ENCODE data around the gene GNG12.
"Not testable (repeated sequence)": the region's sequence is repeated elsewhere in the genome, so short reads cannot be mapped to it uniquely, and the experiment has no call there.

GNG12 gene

DNA sequence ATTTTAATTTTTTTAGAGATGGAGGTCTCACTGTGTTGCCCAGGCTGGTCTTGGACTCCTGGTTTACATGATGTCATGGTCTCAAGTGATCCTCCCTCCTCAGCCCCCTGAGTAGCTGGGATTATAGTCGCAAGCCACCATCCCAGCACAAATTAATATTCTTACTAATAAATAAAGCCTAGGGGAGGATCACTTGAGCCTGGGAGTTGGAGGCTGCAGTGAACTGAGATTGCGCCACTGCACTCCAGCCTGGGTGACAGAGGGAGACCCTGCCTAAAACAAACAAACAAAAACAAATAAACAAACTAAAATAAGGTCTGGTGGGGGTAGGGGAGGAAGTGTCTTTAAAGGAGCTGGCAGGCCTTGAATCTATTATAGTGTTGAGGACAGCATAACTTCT is 157.0 kb downstream of the GNG12 start:
- H3K36me3 ChIP-seq (ENCODE audit: insufficient read depth, low read length), result no peaks in the 10 kb centered on the region
- H3K9me3 ChIP-seq (ENCODE audit: low read length), result no peaks in the 10 kb centered on the region
- no peak overlapping the region for H2AFZ ChIP-seq (ENCODE audit: low read depth, low read length)
- H3K4me1 ChIP-seq (ENCODE audit: insufficient read depth, low read length), result peaks cover 4% of the 10 kb centered on the region
- no peak overlapping the region for H3K4me3 ChIP-seq (ENCODE audit: low read length)
- H3K27me3 ChIP-seq (ENCODE audit: insufficient read depth, low read length), result no peaks in the 10 kb centered on the region

DNA sequence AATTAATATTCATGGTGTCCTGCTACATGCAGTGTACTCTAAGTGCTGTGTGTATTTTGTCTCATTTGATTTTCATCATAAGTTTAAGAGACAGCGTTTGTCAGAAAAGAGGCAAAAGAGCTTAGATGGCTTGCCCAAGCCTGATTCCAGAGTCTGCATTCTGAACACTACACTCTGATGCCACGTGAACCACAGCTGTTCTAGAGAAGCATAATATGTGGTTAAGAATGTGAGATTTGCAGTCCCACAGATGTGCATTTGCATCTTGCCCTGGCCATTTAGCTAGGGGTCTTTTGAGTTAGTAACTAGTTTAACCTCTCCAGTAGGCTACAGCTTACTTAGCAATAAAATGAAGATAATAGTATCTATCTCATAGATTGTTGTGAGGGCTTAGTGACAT is 157.5 kb downstream of the GNG12 start:
- no peak overlapping the region for H2AFZ ChIP-seq (ENCODE audit: low read depth, low read length)
- H3K4me3 ChIP-seq (ENCODE audit: low read length), result no peak overlapping the region
- H3K27me3 ChIP-seq (ENCODE audit: insufficient read depth, low read length), result no peaks in the 10 kb centered on the region
- H3K4me1 ChIP-seq (ENCODE audit: insufficient read depth, low read length), result peaks cover 4% of the 10 kb centered on the region
- no peaks in the 10 kb centered on the region for H3K36me3 ChIP-seq (ENCODE audit: insufficient read depth, low read length)
- H3K9me3 ChIP-seq (ENCODE audit: low read length), result no peaks in the 10 kb centered on the region

DNA sequence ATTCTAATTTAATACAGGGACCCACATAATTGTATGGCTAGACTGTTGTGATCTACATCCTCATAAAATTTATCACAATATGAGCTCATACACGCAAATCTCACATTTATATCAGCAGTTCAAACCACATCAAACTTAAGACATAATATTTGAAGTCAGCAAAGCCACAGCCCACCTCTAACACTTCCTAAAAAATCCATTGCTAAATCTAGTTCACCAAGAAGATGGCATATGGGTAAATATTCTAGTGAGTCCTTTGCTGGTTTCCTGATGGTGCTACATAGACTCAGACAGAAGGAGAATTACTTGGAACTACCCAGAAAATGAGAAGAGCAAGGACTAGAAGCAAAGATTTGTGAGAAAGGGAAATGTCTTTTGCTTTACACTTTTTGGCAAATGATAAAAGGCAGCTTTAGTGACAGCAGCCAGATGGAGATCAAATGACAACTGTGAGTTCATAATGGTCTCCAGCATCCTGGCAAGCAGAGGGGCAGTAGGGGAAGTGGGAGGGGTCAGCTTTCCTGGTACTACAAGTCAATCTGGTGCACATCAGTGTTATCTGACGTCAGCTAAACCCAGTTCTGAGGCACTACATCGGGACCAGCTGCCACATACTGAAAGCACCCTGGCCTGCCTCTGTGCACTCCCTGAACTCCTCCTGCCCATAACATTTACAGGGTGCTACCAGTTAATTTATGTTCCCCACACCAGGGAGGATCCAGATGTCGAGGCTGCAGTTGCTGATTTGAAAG is 158.8 kb downstream of the GNG12 start:
- no peak overlapping the region for H2AFZ ChIP-seq (ENCODE audit: low read depth, low read length)
- H3K4me1 ChIP-seq (ENCODE audit: insufficient read depth, low read length), result peaks cover 4% of the 10 kb centered on the region
- H3K9me3 ChIP-seq (ENCODE audit: low read length), result no peaks in the 10 kb centered on the region
- H3K27me3 ChIP-seq (ENCODE audit: insufficient read depth, low read length), result no peaks in the 10 kb centered on the region
- no peaks in the 10 kb centered on the region for H3K36me3 ChIP-seq (ENCODE audit: insufficient read depth, low read length)
- no peak overlapping the region for H3K4me3 ChIP-seq (ENCODE audit: low read length)

DNA sequence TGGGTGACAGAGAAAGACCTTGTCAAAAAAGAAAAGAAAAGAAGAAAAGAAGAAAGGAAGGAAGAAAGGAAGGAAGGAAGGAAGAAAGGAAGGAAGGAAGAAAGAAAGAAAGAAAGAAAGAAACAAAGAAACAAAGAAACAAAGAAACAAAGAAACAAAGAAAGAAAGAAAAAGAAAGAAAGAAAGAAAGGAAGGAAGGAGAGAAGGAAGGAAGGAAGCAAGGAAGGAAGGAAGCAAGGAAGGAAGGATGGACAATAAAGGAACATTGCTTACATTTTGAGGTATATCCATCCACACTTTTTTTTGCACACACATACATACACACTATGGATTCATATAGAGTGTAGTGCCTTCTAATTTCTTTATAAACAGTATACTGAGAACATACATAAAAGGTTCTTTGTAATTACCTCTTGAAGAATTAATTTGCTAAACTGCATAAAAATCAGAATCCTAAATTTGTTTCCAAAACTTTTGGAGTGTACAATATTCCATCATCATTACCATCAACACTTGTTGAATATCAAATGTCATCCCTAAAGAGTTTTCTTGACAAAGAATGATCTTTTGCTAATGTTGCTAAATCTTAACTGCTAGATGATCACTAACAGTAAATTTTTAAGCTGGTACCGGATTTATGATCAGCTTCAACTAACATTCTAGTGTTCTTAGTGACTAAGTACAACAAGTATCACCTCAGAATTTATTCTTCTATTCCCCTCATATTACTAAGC is 159.6 kb downstream of the GNG12 start:
- H3K4me1 ChIP-seq (ENCODE audit: insufficient read depth, low read length), result peaks cover 4% of the 10 kb centered on the region

DNA sequence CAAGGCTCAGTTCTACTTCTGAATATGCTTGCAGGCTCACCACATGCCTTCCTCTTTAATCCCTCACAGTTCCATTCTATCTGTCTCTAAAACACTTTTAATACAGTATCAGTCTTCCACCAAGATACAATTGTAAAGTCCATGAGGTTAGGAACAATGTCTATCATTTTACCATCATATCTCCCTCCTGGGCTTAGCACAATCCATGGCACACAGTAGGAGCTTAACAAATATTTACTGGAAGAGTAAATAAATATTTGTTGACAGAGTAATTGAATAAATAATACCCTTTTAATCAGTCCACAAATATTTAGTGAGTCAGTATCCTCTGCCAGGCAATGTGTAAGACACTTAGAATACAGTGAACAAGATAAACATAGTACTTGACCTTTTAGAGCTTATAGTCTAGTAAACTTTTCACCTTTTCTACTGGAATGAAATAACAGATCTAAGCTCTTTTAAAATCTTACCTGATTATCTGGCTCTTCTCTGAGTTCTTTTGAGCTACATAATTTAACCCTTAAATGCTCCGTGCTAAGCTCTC is 160.9 kb downstream of the GNG12 start:
- Histone ChIP-seq H3K4me3 (ENCODE audit: low read length) (no peak overlapping the region), H3K9me3 (ENCODE audit: low read length) (no peaks in the 10 kb centered on the region), H3K36me3 (ENCODE audit: insufficient read depth, low read length) (no peaks in the 10 kb centered on the region), H3K4me1 (ENCODE audit: insufficient read depth, low read length) (peaks cover 4% of the 10 kb centered on the region), H2AFZ (ENCODE audit: low read depth, low read length) (no peak overlapping the region), H3K27me3 (ENCODE audit: insufficient read depth, low read length) (no peaks in the 10 kb centered on the region)

More for the DNA sequence above, 159.6 kb downstream of the GNG12 start:
- no peak overlapping the region for H3K4me3 ChIP-seq (ENCODE audit: low read length)
- H3K9me3 ChIP-seq (ENCODE audit: low read length), result no peaks in the 10 kb centered on the region
- H3K36me3 ChIP-seq (ENCODE audit: insufficient read depth, low read length), result no peaks in the 10 kb centered on the region
- no peaks in the 10 kb centered on the region for H3K27me3 ChIP-seq (ENCODE audit: insufficient read depth, low read length)
- no peak overlapping the region for H2AFZ ChIP-seq (ENCODE audit: low read depth, low read length)

DNA sequence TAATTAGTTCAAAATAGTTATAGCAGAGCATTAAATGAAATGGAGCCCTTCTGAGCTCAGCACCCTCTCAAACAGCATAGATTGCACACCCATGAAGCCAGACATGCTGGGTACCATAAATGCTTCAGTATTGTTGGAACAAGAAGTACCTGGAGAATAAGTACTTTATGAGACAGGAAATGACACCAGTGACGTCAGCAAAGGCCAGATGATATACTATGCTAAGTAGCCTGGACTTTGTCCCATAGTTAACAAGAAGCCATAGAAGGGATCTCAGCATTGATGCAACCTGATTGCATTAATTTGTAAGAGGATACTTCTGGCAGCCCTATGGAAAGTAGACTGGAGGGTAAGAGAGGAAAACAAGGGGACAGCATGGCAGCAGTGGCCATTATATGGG is 164.6 kb downstream of the GNG12 start:
- Histone ChIP-seq H3K9me3 (ENCODE audit: low read length) (no peaks in the 10 kb centered on the region), H3K27me3 (ENCODE audit: insufficient read depth, low read length) (no peaks in the 10 kb centered on the region), H3K36me3 (ENCODE audit: insufficient read depth, low read length) (no peaks in the 10 kb centered on the region), H2AFZ (ENCODE audit: low read depth, low read length) (no peak overlapping the region), H3K4me3 (ENCODE audit: low read length) (no peak overlapping the region), H3K4me1 (ENCODE audit: insufficient read depth, low read length) (no peaks in the 10 kb centered on the region)

DNA sequence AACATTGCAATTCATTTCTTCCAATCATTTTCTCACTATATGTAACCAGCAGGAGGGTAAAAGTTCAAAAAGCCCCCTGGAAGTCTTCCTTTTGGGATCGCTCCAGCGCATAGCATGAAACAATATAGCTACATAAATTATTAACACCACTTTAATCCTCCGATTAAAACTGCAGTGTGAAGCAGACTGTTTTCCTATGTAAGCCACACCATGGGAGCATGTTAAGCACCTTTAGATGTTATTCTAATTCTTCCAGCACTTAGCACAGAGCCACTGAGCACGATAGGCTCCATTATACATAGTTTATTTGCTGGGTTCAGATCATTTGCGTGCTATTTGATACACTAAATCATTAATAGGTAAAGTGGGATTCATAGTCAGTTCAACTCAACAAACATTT is 166.6 kb downstream of the GNG12 start:
- H3K27me3 ChIP-seq (ENCODE audit: insufficient read depth, low read length), result no peaks in the 10 kb centered on the region
- no peaks in the 10 kb centered on the region for H3K36me3 ChIP-seq (ENCODE audit: insufficient read depth, low read length)
- no peaks in the 10 kb centered on the region for H3K4me1 ChIP-seq (ENCODE audit: insufficient read depth, low read length)
- H3K4me3 ChIP-seq (ENCODE audit: low read length), result no peak overlapping the region
- H2AFZ ChIP-seq (ENCODE audit: low read depth, low read length), result no peak overlapping the region
- no peaks in the 10 kb centered on the region for H3K9me3 ChIP-seq (ENCODE audit: low read length)

DNA sequence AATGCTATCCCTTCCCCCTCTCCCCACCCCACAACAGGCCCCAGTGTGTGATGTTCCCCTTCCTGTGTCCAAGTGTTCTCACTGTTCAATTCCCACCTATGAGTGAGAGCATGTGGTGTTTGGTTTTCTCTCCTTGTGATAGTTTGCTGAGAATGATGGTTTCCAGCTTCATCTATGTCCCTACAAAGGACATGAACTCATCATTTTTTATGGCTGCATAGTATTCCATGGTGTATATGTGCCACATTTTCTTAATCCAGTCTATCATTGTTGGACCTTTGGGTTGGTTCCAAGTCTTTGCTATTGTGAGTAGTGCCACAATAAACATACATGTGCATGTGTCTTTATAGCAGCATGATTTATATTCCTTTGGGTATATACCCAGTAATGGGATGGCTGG is 168.0 kb downstream of the GNG12 start:
- not testable (repeated sequence) for H3K4me1 ChIP-seq (ENCODE audit: insufficient read depth, low read length); H2AFZ ChIP-seq (ENCODE audit: low read depth, low read length); H3K27me3 ChIP-seq (ENCODE audit: insufficient read depth, low read length); H3K4me3 ChIP-seq (ENCODE audit: low read length); H3K9me3 ChIP-seq (ENCODE audit: low read length); H3K36me3 ChIP-seq (ENCODE audit: insufficient read depth, low read length)

DNA sequence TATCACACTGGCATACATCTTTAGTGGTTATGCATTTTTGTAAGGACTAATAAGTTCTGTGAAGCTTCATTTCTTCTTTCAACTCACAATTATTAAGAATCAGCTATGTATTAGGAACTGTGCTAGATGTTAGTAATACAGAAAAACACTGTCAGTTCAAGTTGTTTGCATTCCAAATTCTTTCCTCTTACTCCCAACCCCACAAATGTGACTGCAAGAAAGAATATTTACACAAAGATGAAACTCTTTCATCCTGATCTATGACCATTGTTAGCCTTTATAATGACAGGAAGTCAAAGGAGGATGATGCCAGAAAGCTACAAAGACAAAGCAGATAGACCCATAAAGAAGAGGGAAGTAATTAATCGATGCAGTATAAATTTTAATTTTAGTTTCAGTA is 169.2 kb downstream of the GNG12 start:
- Histone ChIP-seq H3K4me1 (ENCODE audit: insufficient read depth, low read length) (no peaks in the 10 kb centered on the region), H2AFZ (ENCODE audit: low read depth, low read length) (no peak overlapping the region), H3K4me3 (ENCODE audit: low read length) (no peak overlapping the region)

DNA sequence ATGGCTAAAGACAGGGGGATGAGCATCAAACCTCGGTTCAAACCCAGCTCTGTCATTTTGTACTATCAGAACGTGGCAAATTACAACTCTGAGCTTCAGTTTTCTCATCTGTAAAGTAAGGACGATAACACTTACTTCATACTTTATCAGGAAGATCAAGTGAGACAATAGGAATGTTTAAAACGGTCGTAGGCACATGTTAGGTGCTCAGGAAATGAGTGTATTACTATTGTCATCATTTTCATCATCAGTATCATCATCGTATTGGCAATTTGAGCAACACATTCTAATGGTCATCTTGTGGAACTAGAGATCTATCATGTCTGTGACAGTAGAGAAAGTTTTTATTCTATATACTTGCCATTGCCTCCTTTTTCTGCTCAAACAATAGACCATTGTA is 170.4 kb downstream of the GNG12 start:
- Histone ChIP-seq H3K36me3 (ENCODE audit: insufficient read depth, low read length) (no peaks in the 10 kb centered on the region), H3K9me3 (ENCODE audit: low read length) (no peaks in the 10 kb centered on the region), H3K27me3 (ENCODE audit: insufficient read depth, low read length) (no peaks in the 10 kb centered on the region), H3K4me1 (ENCODE audit: insufficient read depth, low read length) (no peaks in the 10 kb centered on the region), H2AFZ (ENCODE audit: low read depth, low read length) (no peak overlapping the region), H3K4me3 (ENCODE audit: low read length) (no peak overlapping the region)

More for the DNA sequence above, 169.2 kb downstream of the GNG12 start:
- Histone ChIP-seq H3K27me3 (ENCODE audit: insufficient read depth, low read length) (no peaks in the 10 kb centered on the region), H3K36me3 (ENCODE audit: insufficient read depth, low read length) (no peaks in the 10 kb centered on the region), H3K9me3 (ENCODE audit: low read length) (no peaks in the 10 kb centered on the region)

DNA sequence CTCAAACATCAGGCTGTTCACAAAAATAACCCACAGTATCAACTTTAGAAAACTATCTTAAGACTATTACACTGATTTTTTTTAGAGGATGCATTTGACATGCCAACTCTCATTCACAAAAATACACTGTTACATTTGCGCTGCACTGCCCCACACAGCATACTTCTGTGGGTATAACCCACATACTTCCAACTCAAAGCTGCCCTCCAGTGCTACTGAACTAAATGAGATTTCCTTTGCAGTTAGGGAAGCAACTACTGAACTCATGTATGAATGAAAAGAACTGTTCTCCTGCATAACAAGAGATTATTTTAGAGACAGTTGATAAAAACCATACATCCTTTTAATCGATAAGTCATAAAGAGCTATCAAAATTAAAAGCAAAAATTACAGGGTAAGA is 174.0 kb downstream of the GNG12 start:
- Histone ChIP-seq H3K4me3 (ENCODE audit: low read length) (no peak overlapping the region), H2AFZ (ENCODE audit: low read depth, low read length) (no peak overlapping the region), H3K27me3 (ENCODE audit: insufficient read depth, low read length) (no peaks in the 10 kb centered on the region), H3K4me1 (ENCODE audit: insufficient read depth, low read length) (peaks cover 3% of the 10 kb centered on the region), H3K36me3 (ENCODE audit: insufficient read depth, low read length) (no peaks in the 10 kb centered on the region), H3K9me3 (ENCODE audit: low read length) (no peaks in the 10 kb centered on the region)

DNA sequence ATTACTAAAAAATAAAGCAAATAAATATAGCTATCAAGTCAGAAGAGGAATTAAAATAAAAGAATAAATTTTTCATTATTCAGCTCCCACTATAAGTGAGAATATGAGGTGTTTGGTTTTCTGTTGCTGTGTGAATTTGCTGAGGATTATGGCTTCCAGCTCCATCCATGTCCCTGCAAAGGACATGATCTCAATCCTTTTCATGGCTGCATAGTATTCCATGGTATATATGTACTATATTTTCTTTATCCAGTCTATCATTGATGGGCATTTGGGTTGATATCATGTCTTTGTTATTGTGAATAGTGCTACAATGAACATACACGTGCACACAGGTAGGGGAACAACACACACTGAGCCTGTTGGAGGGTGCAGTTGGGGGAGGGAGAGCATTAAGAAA is 176.1 kb downstream of the GNG12 start:
- H3K4me3 ChIP-seq (ENCODE audit: low read length); H3K36me3 ChIP-seq (ENCODE audit: insufficient read depth, low read length); H3K9me3 ChIP-seq (ENCODE audit: low read length); H3K27me3 ChIP-seq (ENCODE audit: insufficient read depth, low read length); H2AFZ ChIP-seq (ENCODE audit: low read depth, low read length); H3K4me1 ChIP-seq (ENCODE audit: insufficient read depth, low read length): not testable (repeated sequence)

DNA sequence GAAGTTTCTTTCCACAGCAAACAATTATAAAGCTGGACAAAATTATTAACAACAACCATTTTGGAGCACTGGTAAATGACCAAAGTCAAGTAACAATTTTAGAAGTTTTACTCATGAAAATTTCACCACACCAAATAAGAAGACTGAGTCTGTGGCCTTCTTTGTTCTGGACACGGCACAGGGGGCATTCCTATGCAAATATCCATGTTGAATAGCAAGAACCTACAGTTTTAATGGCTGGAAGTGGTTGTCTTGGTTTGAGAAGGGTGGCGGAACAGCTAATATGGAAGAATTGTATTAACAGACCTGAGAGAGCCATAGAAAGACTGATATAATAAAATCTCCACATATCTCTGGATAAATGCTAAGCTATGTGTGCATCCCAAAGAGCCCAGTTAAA is 177.7 kb downstream of the GNG12 start:
- no peaks in the 10 kb centered on the region for H3K36me3 ChIP-seq (ENCODE audit: insufficient read depth, low read length)
- no peak overlapping the region for H3K4me3 ChIP-seq (ENCODE audit: low read length)
- H2AFZ ChIP-seq (ENCODE audit: low read depth, low read length), result peak overlapping the region; percentile 48
- H3K27me3 ChIP-seq (ENCODE audit: insufficient read depth, low read length), result no peaks in the 10 kb centered on the region
- peaks cover 3% of the 10 kb centered on the region for H3K4me1 ChIP-seq (ENCODE audit: insufficient read depth, low read length)
- no peaks in the 10 kb centered on the region for H3K9me3 ChIP-seq (ENCODE audit: low read length)
